Measurements from ENCODE around the gene LDLR.
"Not testable (repeated sequence)": the region's sequence is repeated elsewhere in the genome, so short reads cannot be mapped to it uniquely, and the experiment has no call there.

- not testable (repeated sequence) for TF ChIP-seq CTCF (conservative IDR thresholded peaks at IDR 0.05; ENCODE audit: low read length); EZH2phosphoT487 (IDR thresholded peaks at IDR 0.05; ENCODE audit: borderline replicate concordance)
Observed at GRCh38 chr19:11140023-11140538, 50.8 kb downstream of the LDLR start.
